Lower lobe of right lung (tissue), 2 donors: ENCODE results near the gene BEX4. TPM values are rescaled to one million over a fixed set of nuclear protein-coding genes. Genes with fewer than 3 reads are reported as not detected.
"Not testable (repeated sequence)": the region's sequence is repeated elsewhere in the genome, so short reads cannot be mapped to it uniquely, and the experiment has no call there.

ENCODE experiments used
- ATAC-seq, 2 donors: fragments of 200-7000 bp; cut with Tn5 transposase; one replicate each; pipeline ENCODE4 v1.9.1; 2020 to 2022; ENCODE audit warnings: mild to moderate bottlenecking in 2 of 2, moderate library complexity in 2 of 2
- DNase-seq: peaks from one replicate; pipeline ENCODE4 v3.0.0-alpha.2; 2020
- H3K27ac ChIP-seq: fragments of 200-600 bp; one replicate; pipeline ENCODE4 v1.8.0; 2022
- H3K27me3 ChIP-seq: fragments of 200-600 bp; one replicate; pipeline ENCODE4 v1.8.0; 2022; ENCODE audit warnings: low read depth
- H3K36me3 ChIP-seq: fragments of 200-600 bp; one replicate; pipeline ENCODE4 v1.8.0; 2022; ENCODE audit warnings: mild to moderate bottlenecking
- H3K4me1 ChIP-seq: fragments of 200-600 bp; one replicate; pipeline ENCODE4 v1.8.0; 2022
- H3K4me3 ChIP-seq: fragments of 200-600 bp; one replicate; pipeline ENCODE4 v1.8.0; 2022; ENCODE audit warnings: mild to moderate bottlenecking
- H3K9me3 ChIP-seq: fragments of 200-600 bp; one replicate; pipeline ENCODE4 v1.8.0; 2022
- intact Hi-C: fragments of 100-400 bp; cut with DNase I; formaldehyde crosslinking; loops from one replicate; pipeline ENCODE4 v1.11.0; 2022
- long read RNA-seq: library from polyadenylated mRNA; unstranded; transcript quantifications from one replicate; pipeline ENCODE4 v2.0.0, GENCODE V29; 2021
- total RNA-seq: library from RNA; stranded (reverse); fragmentation: NEBNext Ultra II Directional; extraction: Animal tissue kit (Norgen Biotek cat#: 25700); gene quantifications from one replicate; pipeline ENCODE4 v1.2.1, GENCODE V29; 2021
- TF ChIP-seq, protein P1 (sequence below): fragments of 200-600 bp; IDR thresholded peaks from one replicate; pipeline ENCODE4 v1.8.0; 2022; ENCODE audit warnings: antibody characterized with exemption, mild to moderate bottlenecking
- donor health status: DM: no; HTN: yes; CAD: no; lungs with severe emphysema.

Gene BEX4, protein sequence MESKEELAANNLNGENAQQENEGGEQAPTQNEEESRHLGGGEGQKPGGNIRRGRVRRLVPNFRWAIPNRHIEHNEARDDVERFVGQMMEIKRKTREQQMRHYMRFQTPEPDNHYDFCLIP
- 37.3 TPM for total RNA-seq
- long read RNA-seq, transcript BEX4-202 (3 exons, 1,328 nt): major isoform, 84 of 91 reads
- long read RNA-seq, partial matches to known transcripts: 0 of 91 reads
- long read RNA-seq, other reads (novel, unspliced or antisense): 6 of 91 reads

DNA sequence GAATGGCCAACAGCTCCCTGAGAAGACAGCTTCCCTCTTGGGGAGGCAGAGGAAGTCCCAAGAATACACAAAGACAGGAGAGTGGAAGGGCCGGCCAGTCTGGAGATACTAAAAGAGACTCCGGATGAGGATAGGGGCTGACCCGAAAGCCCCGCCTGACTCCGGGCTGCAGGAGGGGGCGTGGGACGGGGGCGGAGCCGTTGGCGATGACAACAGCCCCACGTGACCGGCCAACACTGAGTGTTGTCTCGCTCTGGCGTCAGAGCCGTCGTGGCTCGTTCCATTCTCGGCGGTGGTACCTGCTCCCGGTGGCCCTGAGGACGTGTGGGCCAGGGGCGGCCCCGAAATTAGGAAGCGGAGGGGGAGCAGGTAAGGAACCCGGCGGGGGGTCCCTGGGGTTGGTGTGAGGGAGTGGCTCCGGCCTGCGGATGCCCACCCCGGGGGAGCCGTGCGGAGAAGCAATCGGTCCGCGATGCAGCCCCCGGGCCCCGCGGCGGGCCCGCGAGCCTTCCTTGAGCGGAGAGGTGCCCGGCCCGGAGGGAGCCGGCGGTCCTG, at the start of gene BEX4:
TSS of gene BEX4 (plus strand) at position 239 of the 555 bp plus-strand sequence. CDS start 1,046 bp downstream, outside the sequence.
- TF ChIP-seq, protein P1, sequence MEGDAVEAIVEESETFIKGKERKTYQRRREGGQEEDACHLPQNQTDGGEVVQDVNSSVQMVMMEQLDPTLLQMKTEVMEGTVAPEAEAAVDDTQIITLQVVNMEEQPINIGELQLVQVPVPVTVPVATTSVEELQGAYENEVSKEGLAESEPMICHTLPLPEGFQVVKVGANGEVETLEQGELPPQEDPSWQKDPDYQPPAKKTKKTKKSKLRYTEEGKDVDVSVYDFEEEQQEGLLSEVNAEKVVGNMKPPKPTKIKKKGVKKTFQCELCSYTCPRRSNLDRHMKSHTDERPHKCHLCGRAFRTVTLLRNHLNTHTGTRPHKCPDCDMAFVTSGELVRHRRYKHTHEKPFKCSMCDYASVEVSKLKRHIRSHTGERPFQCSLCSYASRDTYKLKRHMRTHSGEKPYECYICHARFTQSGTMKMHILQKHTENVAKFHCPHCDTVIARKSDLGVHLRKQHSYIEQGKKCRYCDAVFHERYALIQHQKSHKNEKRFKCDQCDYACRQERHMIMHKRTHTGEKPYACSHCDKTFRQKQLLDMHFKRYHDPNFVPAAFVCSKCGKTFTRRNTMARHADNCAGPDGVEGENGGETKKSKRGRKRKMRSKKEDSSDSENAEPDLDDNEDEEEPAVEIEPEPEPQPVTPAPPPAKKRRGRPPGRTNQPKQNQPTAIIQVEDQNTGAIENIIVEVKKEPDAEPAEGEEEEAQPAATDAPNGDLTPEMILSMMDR: no peak
- ATAC-seq: peak; percentile 98

DNA sequence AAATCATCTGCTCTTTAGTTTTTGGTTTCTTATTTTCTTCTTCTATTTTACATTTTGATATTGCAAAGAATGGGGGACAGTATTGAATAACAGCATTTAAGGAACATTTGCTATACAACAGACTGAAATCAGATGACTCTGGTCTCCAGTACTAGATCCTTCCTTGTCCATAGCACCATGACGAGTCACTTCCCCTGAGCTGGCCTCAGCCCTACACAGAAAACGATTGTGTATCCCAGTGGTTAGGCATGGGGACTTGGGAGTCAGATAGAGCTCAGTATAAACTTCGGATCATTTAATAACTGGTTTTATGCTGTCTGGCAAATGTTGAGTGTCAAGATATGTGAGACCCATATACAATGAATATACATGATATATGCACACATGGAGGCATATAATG, 44.7 kb upstream of the BEX4 start:
- ATAC-seq: no peak
- no peaks in the 10 kb centered on the region for H3K36me3 ChIP-seq
- intact Hi-C loops: no loop called here
- no peaks in the 10 kb centered on the region for H3K9me3 ChIP-seq
- H3K27ac ChIP-seq: no peak overlapping the region
- H3K4me3 ChIP-seq: no peak overlapping the region
- TF ChIP-seq, protein P1: no peak
- H3K27me3 ChIP-seq: no peaks in the 10 kb centered on the region
- no peak for DNase-seq
- H3K4me1 ChIP-seq: no peaks in the 10 kb centered on the region

More for the DNA sequence above, at the start of gene BEX4:
- DNase-seq: peak; percentile 88
- Histone ChIP-seq H3K4me3 (peak within 1 kb of the TSS; percentile 70), H3K4me1 (no peaks in the 10 kb centered on the region), H3K27me3 (no peaks in the 10 kb centered on the region), H3K36me3 (no peaks in the 10 kb centered on the region), H3K27ac (peak within 1 kb of the TSS; percentile 86), H3K9me3 (no peaks in the 10 kb centered on the region)
- intact Hi-C loops: loop anchor here (10.0 kb wide), 1 partner anchor 250 kb away; no protein-coding TSS in a partner anchor

DNA sequence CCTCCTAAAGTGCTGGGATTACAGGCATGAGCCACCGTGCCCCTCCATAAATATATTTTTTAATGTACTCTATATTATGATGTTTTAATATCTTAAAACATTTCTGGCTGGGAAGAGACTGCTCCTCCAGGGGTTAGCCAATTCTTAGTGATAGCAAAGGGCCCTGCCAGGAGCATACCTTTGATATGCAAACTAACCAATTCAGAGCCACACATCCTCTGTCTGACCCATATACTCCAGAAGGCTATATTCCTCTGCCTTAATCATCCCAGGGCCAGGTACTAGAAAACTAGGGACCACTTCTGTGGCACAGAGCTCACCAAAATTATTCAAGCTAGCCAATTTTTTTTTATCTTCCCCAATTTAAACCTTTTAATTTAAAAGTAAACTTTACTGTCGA, 43.6 kb upstream of the BEX4 start:
- no peaks in the 10 kb centered on the region for H3K9me3 ChIP-seq
- ATAC-seq: no peak
- intact Hi-C loops: no loop called here
- H3K27me3 ChIP-seq: no peaks in the 10 kb centered on the region
- TF ChIP-seq, protein P1: no peak
- H3K4me3 ChIP-seq: no peak overlapping the region
- H3K27ac ChIP-seq: no peak overlapping the region
- H3K4me1 ChIP-seq: no peaks in the 10 kb centered on the region
- H3K36me3 ChIP-seq: no peaks in the 10 kb centered on the region
- no peak for DNase-seq

DNA sequence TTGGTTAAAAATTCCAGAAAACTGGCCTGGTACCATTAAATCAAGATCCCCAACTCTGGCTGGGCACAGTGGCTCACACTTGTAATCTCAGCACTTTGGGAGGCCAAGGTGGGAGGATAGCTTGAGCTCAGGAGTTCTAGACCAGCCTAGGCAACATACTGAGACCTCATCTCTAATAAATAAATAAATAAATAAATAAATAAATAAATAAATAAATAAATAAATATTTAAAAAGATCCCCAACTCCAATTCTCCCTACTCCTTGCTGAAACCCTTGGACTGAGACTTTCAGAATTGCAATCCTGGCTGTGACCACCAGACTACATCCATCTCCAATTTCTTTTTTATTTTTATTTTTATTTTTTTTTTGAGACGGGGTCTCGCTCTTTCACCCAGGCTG, 39.7 kb upstream of the BEX4 start:
- DNase-seq, H3K4me1 ChIP-seq, ATAC-seq, H3K27me3 ChIP-seq, H3K27ac ChIP-seq, H3K9me3 ChIP-seq, intact Hi-C loops, H3K4me3 ChIP-seq, H3K36me3 ChIP-seq: not testable (repeated sequence)

DNA sequence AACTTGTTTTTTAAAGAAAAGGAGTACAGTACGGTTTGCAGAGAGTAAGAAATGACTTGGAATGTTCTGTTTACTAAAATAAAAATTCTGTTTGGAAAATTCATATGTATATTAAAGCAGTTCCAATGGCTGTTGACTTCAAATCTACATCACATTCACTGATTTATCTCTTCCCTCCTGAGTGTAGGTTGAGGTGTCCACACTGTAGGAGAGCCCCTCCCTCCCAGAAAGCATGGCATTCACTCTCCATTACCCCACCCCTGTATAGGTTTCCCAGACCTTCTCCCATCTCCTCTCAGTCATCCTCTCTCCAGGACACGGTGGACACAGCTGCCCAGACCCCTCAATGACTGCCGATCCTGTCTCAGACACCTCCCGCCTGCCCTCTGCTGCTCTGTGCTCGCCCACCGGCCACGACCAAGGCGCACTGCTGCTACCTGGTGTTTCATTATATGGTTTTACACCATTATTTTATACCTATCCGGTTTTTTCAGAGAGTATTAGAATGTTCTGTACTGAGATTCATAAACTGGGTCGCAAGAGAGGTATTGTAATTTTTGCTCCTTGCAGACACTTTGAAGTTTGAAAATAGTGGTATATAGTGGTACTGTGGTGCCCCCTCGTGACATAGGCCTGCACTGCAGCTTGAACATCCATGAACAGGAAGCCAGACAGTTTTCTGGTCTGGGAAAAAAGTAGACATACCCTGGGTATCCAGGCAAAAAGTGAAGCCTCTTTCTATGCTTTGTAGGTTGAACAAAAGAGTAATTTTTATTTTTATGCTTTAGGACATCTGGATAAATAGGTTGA, 38.8 kb upstream of the BEX4 start:
- Histone ChIP-seq H3K4me3 (no peak overlapping the region), H3K27me3 (no peaks in the 10 kb centered on the region), H3K36me3 (no peaks in the 10 kb centered on the region), H3K4me1 (no peaks in the 10 kb centered on the region), H3K9me3 (no peaks in the 10 kb centered on the region), H3K27ac (no peak overlapping the region)
- peak; percentile 66 to 68 for ATAC-seq
- TF ChIP-seq, protein P1: peak; percentile 64
- peak; percentile 50 for DNase-seq
- intact Hi-C loops: no loop called here
